HG02759 (cell line): ENCODE data around the gene HNRNPH2.

Source experiments
- ATAC-seq: cut with Tn5 transposase; IDR thresholded peaks from one replicate; pipeline ENCODE4 v1.9.1; 2021; ENCODE audit warnings: mild to moderate bottlenecking, moderate library complexity; ENCODE audit not compliant: unreplicated experiment

Gene HNRNPH2

DNA sequence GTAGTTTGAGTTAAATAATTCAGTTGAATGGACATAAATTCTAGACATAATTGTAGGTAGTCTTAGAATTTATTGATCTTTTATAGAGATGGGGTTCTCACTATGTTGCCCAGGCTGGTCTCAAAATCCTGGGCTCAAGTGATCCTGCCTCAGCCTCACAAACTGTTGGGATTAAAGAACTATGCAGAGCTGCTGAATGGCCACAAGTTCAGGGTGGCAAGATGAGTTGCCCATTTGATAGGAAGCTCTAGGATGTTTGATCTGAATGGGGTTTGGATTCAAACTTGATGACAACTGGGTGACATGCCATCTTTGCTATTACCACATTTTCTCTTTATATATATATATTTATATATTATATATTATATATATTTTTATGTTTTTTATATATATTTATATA lies 13.7 kb upstream of the HNRNPH2 start:
- ATAC-seq = no peak

DNA sequence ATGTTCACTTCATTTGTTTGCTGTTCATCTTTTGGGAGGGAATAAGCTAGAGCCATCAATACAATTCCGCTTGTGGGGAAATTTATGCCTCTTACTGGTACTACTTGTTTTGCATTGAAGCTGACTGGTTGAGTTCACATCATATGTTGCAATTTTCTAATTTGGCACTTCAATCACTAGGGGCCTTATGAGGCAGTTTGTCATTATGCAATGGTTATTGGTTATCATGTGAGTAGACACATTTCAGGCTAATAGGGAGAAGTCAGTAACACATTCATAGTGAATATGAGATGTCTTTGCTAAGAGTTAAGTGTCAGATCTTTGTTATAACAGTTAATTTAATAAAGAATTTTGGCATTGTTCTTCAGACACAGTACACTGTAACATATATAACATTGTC lies 12.2 kb upstream of the HNRNPH2 start:
- no peak for ATAC-seq

DNA sequence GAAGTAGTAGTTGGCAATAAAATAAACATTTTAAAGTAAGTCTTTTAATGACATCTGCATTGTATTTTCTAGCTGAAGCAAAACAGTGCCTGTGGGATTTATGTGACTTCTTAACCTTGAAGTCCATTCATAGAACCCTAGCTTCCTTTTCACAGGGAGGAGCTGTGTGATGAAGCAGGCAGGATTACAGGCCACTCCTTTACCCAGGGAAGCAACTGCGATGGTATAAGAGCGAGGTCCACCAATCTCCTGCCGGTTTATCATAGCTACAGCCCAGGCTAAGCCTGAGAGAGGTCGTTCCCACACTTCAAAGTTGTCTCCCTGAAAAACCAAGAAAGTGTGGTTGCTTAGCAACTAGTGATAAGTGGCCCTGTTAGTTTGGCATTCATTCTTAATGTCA lies 10.2 kb upstream of the HNRNPH2 start:
- no peak for ATAC-seq

DNA sequence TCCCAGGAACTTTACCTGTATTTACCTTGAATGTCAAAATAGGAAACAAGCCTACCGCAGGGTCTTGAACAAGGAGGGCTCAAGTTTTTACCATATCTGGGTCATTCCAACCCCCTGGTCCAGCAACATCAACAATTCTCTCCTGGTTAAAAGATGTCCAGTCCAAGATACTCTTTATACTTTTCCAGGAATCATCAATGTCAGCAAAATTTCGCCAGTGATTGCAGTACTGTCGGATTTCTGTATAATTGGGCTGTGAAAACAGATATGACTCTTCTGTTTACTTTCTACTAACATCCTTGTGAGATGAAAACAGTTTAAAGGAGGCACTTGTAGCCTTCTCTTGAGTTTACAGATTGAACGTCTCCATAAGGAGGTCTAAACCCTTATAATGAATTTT lies 9.3 kb upstream of the HNRNPH2 start:
- no peak for ATAC-seq

DNA sequence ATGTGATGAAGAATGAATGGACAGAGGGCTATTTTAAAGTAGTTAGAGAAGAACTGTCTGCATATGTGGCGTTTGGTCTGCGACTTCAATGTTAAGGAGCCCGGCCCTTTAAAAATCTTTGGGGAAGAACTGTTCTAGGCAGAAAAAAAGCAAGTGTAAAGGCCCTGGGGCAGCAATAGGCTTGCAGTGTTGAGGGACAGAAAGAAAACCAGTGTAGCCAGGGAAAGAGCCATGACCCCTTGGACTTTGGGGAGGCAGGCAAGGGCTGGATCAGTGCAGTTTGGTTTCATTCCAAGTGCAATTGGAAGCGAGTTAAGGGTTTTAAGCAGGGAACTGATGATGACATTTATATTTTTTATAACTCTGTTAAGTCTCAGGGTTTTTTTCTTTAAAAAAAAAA lies 8.2 kb upstream of the HNRNPH2 start:
- ATAC-seq = no peak

DNA sequence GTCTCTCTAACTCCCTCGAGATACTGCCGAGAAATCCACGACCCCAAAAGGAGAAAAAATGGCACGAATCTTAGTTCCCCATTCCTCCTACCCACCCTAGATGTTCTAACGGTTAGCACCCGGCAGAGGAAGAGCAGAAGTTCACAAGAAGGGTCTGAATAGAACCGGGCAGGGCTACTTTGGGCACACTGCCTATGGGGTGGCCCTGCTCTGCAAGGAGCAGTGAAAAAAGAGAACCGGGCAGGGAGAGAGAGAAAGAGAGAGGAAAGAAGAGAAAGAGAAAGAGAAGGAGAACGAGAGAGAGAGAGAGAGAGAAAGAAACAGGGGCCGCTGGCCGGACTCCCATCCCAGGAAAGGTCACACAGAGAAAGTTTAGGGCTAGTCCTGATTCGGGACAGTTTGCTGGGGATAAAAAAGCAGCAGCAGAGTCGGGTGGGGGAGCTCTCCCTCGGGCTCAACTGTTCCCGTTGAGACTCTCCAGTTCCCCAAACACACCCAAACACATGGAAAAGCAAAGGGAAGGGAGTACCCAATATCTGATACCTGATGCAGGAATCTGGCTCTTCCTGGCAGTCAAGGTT lies 765 bp upstream of the HNRNPH2 start:
- no peak for ATAC-seq

DNA sequence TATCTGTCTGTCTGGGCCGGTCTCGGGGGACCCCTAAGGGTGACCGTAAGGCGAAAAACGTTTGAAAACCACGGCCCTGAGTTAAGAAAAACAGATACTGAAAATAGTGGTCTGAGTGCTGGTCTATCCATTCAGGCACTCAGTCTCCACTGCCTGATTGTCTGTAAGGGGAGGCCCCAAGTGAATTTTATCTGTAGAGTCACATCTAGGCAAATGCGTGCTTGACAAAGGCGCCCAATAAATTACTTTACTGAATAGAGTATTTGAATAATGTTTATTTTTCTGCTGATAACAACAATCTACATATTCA lies 465 bp downstream of the HNRNPH2 start:
- ATAC-seq = peak; percentile 29

DNA sequence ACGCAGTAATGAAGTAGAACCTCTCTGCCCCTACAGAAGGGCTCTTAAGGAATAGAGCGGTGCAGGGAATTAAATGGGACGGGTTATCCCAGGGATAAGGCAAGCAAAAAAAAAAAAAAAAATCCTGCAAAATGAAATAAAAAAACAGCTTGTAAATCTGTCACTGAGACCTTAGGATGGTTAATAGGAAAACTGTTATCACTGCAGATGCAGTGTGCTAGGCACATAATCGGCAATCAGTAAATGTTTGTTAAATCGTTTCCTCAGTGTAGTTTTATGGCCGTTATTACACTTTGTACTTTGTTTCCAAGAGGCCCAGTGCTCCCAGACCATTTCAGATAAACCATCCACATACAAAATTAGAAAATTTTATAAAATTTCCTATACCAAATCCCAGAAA lies 1.0 kb downstream of the HNRNPH2 start:
- ATAC-seq = no peak

DNA sequence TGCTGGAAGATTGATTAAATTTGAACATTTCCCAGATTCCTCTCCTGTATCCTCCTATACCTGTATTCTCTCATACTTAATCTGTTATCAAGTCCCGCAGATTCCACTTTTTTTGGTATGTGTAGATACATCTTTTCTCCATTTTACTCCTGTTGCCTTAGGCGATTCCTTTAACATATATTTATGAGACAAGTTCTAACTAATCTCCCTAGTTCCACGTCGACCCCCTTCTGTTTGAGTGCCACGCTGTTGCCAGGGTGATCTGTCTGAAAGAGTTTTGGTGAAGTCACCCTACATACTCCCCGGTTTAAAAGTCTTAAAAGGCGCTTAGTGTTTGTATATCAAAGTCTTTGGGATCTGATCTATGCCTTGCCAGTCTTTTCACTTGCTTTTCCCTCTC lies 2.4 kb downstream of the HNRNPH2 start:
- ATAC-seq = no peak

DNA sequence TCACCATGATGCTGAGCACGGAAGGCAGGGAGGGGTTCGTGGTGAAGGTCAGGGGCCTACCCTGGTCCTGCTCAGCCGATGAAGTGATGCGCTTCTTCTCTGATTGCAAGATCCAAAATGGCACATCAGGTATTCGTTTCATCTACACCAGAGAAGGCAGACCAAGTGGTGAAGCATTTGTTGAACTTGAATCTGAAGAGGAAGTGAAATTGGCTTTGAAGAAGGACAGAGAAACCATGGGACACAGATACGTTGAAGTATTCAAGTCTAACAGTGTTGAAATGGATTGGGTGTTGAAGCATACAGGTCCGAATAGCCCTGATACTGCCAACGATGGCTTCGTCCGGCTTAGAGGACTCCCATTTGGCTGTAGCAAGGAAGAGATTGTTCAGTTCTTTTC lies 4.0 kb downstream of the HNRNPH2 start:
- no peak for ATAC-seq

DNA sequence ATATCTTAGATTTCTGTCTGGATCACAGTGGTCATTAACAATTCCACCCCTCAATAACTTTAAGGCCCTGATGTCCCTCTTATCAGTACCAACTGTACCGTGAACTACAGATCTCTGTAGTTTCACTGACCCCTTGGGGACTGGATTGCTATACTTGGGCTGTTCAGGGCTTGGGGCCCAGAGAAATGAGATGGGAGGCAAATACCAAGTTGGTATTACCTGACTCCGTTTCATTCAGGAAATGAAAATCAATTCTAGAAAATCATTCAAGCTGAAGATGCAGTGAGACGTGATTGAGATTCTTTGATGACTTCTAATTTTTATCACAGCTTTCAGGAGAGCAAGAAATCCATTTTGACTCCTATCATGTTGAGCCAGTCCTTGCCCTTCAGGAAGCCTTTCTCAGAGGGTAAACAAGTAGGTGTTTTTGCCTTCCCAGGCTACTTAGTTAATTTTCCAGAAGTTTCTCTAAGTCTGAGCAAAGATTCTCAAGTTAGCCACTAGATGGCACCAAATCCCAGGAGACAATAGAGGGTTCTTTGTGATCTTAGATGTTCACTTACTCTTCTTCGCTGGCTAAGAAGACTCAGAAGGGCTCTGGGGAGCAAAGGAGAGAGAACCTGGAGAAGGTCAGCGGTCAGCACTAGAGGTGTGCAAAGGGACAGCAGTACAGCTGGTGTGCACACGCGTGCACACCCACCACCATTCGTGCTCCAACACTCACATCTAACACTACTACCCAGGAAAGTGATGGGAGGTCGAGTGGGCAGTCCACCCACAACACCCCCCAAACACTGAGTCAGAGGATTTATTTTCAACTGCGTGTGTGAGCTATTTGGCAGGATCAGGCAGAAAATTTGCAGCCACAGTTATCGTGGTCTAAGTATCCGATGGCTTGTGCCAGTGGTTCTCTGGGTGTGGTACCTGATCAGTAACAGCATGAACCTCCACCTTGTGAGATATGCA lies 7.4 kb downstream of the HNRNPH2 start:
- peak; percentile 56 for ATAC-seq

DNA sequence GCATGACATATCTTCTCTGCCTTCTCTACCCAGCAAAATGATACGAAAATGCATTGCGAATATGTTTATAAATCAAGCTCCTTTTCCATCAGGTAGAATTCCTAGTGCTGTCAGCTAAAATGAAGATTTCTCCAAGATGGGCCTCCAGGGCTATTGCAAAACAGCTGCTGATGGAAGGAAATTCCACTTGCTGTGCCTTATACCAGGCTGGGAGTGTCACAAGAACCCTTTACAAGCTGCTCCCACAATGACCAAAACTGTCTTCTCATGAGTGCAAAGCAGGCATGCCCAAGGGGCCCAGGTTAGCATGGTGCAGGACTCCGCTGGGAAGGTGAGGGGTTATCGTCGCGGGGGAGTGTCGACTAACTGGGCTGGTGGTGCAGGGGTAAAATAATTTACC lies 8.7 kb downstream of the HNRNPH2 start:
- ATAC-seq = no peak

DNA sequence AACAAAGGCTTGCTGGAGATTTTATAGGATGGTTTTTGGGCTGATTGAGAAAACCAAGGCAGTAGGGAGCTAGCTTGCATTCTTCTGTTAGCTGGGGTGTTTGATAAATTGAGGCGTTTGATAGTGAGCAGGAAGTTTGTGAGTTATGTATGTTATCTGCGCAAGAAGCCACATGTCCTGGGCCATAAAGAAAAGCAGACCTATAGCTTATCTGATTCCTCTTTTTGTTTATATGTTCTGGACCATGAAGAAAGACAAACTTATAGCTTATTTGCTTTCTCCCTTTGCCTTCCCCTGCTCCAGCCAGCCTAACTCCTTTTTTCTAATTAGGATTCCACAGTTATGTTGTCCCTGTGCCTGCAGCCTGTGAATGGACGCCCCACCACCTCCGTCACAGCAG lies 9.2 kb downstream of the HNRNPH2 start:
- no peak for ATAC-seq

DNA sequence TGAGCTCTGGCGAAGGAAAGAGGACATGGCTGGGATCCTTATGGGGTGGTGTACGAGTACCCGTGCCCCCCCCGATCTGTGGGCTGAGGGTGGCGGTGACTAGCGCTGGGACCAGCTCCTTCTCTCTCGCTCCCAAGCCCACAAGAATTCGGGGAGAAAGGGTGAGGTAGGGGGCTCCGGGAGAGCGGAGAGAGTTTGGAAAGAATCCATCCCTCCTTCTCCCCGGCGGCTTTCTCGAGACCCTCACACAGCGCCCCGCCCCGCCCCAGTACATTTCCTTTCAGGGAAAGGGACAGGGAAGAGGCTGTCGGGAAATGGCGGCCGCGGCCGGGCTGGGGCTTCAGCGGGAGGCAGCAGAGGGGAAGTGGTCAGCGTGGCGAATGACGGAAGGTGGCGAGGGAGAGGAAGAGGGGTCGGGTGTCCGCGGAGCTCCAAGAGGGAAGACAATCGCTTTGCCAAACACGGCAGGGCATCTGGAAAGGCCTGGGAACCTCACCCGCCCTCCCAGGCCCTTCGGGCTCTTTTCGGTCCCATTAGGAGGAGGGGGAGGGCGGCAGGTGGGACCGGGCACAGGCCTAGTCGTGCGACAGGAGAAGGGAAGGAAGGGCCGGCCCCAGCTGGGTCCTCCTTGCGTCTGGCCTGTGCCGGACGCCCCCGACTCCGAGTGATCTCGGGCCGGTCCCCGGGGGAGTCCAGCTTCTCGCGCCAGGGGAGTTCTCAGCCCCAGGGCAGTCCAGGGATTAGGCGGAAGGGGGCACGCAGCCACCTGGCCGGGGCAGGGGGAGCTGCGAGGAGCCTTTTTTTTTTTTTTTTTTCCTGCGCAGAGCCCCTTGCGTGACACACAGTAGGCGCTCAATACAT lies 10.2 kb downstream of the HNRNPH2 start:
- ATAC-seq = peak; percentile 54

DNA sequence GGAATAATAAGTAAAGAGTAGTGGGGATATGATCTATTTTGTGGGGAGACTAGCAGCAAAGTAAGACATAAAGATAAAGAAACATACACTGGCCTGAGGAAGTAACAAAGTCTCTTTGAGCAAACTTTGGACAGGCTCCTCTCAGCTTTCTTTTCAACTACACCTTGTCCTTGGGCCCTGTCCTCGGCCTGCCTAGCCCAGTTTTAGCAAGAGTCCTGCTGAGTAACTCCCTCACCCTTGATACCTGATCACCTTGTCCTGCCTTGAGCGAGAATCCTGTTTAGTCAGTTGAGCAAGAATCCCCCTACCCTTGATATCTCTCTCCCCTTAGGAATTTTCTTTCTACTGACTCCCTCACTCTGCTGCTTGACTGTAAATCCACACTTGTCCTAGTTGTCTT lies 11.5 kb downstream of the HNRNPH2 start:
- no peak for ATAC-seq

DNA sequence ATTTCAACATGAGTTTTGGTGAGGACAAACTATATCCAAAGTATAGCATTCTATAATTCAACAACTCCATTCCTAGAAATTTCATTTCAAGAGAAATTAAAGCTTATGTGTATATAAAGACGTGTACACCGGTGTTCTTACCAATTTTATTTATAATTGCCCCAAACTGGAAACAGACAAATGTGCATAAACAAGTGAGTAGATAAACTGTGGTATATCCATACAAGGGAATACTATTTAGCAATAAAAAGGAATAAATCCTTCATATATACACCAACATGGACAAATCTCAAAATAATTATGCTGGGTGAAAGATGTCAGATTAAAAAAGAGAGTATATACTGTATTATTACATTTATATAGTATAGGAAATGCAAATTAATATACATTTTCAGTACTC lies 19.9 kb downstream of the HNRNPH2 start:
- no peak for ATAC-seq

DNA sequence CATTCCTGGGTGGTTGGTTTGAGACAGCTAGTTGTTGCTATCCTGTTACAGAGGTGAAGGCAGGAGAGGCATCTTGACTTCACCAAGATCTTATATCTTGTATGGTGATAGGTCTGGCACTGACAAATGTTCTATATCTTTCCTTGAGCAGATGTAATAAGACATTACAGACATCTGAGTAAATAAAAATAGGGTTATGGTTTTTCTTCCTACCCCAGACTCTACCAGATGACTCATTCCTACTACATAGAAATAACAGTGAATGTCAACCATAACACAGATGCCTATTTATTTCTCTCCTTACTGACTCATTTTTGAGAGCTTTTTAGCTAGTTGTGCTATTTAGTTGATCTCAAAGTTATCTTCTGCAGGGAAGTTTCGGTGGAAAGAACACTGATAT lies 21.9 kb downstream of the HNRNPH2 start:
- ATAC-seq = peak; percentile 68

DNA sequence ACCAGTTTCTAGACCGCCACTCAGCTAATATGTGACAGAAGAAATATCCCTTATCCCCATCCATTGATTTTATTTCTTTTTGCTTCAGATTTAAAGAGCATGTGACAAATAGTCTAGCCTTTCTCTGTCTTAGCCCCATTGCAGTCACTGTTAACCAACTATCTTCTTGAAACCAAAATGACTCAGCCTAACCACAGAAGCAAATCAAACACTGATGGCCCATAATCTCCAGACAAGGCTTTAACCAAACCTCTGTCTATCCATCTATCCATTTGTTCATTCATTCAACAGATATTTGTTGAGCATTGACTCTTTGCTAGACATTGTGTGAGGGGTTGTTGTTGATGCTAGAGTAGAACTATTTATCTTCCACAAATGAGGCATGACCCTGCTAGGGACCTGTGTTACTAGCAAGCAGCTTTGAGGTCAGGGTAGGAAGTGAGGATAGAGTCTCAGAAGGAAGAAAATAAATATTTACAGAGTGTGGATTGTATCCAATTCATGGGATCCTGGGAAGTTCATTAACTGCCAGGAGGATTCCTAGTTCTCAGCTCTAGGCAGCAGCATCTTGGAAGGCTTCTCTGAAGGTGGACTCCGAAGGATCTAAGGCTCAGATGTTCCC lies 22.5 kb downstream of the HNRNPH2 start:
- peak; percentile 97 for ATAC-seq

DNA sequence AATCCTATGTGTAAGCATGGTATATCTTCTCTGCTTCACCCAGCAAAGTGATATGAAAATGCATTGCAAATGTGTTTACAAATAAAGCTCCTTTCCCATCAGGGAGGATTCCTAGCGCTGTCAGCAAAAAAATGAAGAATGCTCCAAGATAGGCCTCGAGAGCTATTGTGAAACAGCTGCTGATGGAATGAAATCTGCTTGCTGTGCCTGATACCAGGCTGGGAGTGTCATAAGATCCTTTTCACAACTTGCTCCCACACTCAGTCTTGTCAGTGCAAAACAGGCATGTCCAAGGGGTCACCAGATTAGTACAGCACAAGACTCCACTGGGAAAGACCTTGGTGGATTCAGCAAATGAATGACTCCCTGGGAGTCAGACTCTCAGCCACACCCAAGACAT lies 34.1 kb downstream of the HNRNPH2 start:
- ATAC-seq = no peak

DNA sequence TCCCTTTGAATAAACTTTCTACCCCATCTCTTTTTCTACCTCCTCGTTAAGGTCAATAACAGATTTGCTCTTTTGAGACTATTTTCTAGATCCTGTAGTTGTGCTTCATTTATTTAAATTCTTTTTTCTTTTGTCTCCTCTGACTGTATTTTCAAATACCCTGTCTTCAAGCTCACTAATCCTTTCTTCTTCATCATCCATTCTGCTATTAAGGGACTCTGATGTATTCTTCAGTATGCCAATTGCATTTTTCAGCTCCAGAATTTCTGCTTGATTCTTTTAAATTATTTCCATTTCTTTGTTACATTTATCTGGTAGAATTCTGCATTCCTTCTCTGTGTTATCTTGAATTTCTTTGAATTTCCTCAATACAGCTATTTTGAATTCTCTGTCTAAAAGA lies 41.3 kb downstream of the HNRNPH2 start:
- ATAC-seq = no peak

DNA sequence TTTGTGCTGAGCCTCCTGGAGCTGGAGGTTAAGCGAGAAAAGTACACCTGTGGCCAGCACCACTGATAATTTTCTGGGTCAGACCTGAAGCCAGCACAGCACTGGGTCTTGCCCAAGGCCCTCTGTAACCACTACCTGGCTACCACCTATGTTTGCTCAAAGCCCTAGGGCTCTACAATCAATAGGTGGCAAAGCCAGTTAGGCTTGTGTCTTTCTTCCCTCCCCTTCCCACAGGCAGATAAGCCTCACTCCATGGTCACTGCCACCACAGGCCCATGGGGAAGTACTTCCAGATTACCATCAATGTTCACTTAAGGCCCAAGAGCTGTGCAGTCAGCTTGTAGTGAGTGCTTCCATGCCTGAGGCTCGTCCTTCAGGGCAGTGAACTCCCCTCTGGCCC lies 42.1 kb downstream of the HNRNPH2 start:
- ATAC-seq = no peak
